H4 (cell line): ENCODE data around the gene MDFI. TPM values are rescaled to one million over a fixed set of nuclear protein-coding genes. Genes with fewer than 3 reads are reported as not detected.

Experiments
- DNase-seq: peaks from one replicate; pipeline ENCODE4 v3.0.0-alpha.2; 2015; ENCODE audit warnings: low spot score
- total RNA-seq: library from RNA; depleted of rRNA; stranded (reverse); fragments of >200 nt; shearing (Covaris generic); gene quantifications from 2 replicates; pipeline ENCODE4 v1.2.3, GENCODE V29; 2014

Gene MDFI
- total RNA-seq, 1 experiment from 2014 or later = 0.72 TPM

- DNase-seq = no peak
Observed at GRCh38 chr6:41633056-41633634, 5.1 kb upstream of the MDFI start.

- peak; percentile 60 for DNase-seq
Observed at GRCh38 chr6:41634657-41635056, 3.6 kb upstream of the MDFI start.

GRCh38 chr6:41635365-41635764 lies 2.9 kb upstream of the MDFI start:
- no peak for DNase-seq

- no peak for DNase-seq
Observed at GRCh38 chr6:41636833-41637193, 1.5 kb upstream of the MDFI start.

- DNase-seq = no peak
Observed at GRCh38 chr6:41637194-41638001, 870 bp upstream of the MDFI start.

- DNase-seq = no peak
Observed at GRCh38 chr6:41638935-41639808, 904 bp downstream of the MDFI start.

- no peak for DNase-seq
Observed at GRCh38 chr6:41639809-41640371, 1.6 kb downstream of the MDFI start.

GRCh38 chr6:41640426-41640825 lies 2.2 kb downstream of the MDFI start:
- no peak for DNase-seq

GRCh38 chr6:41641352-41641925 lies 3.2 kb downstream of the MDFI start:
- DNase-seq = no peak

- no peak for DNase-seq
Observed at GRCh38 chr6:41642090-41642959, 4.1 kb downstream of the MDFI start.

- no peak for DNase-seq
Observed at GRCh38 chr6:41642960-41643898, 5.0 kb downstream of the MDFI start.

GRCh38 chr6:41643899-41644269 lies 5.6 kb downstream of the MDFI start:
- no peak for DNase-seq

- no peak for DNase-seq
Observed at GRCh38 chr6:41644297-41644879, 6.1 kb downstream of the MDFI start.

- no peak for DNase-seq
Observed at GRCh38 chr6:41645007-41645618, 6.8 kb downstream of the MDFI start.

- no peak for DNase-seq
Observed at GRCh38 chr6:41646026-41646795, 7.9 kb downstream of the MDFI start.

GRCh38 chr6:41647061-41647511 lies 8.8 kb downstream of the MDFI start:
- no peak for DNase-seq

- no peak for DNase-seq
Observed at GRCh38 chr6:41648070-41648585, 9.9 kb downstream of the MDFI start.

- no peak for DNase-seq
Observed at GRCh38 chr6:41648921-41649320, 10.7 kb downstream of the MDFI start.
